ENCODE measurements around the gene TRIM65. TPM values are rescaled to one million over a fixed set of nuclear protein-coding genes. Genes with fewer than 3 reads are reported as not detected.

The TRIM65 gene
- total and polyA plus RNA-seq, 2 of the 13 experiments (the other 11 are each of a cell fraction or from before 2014, with no cell fraction given), result 10.3 to 22.4 TPM

DNA sequence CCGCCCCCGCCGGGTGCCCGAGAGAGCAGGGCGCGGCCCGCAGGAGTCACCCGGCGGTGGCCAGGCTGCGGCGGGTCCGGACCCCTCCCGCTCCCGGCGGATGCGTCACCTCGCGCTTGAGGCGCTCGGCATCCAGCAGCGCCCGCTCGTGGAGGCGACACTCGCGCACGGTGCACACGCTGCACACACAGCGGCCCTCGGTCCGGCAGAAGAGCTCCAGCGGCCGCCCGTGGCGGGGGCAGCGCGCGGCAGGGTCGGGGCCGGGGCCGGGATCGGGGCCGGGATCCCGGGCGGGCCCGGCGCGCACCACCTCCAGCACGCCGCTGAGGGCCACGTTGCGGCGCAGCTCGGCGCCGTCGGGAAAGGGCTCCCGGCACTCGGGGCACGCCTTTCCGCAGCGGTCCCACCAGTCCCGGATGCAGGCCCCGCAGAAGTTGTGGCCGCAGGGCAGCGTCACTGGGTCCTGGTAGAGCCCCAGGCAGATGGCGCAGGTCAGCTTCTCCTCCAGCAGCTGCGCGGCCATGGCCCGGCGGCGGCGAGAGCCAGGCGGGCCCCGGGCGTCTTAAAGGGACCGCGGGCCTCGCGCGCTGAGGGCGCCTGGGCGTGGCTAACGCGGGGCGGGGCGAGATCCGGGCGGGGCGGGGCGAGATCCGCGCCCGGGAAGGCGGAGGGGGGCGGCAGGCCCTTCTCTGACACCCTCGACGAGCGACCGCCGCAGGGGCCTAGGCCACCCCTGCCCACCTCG, at the start of gene TRIM65 (continued):
- TF ChIP-seq, protein P1, sequence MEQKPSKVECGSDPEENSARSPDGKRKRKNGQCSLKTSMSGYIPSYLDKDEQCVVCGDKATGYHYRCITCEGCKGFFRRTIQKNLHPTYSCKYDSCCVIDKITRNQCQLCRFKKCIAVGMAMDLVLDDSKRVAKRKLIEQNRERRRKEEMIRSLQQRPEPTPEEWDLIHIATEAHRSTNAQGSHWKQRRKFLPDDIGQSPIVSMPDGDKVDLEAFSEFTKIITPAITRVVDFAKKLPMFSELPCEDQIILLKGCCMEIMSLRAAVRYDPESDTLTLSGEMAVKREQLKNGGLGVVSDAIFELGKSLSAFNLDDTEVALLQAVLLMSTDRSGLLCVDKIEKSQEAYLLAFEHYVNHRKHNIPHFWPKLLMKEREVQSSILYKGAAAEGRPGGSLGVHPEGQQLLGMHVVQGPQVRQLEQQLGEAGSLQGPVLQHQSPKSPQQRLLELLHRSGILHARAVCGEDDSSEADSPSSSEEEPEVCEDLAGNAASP (CRISPR knock-in tag; IDR thresholded peaks at IDR 0.05; ENCODE audit: borderline replicate concordance), result no peak
- TF ChIP-seq DNMT1 (CRISPR knock-in tag; IDR thresholded peaks at IDR 0.05) (peak; percentile 51), ZFP41 (CRISPR knock-in tag; IDR thresholded peaks at IDR 0.05; ENCODE audit: borderline replicate concordance) (0 out of 2 replicates have a peak, but pooled peaks have one; percentile 15), PHF20 (CRISPR knock-in tag; IDR thresholded peaks at IDR 0.05) (peak; percentile 36; the same call in 1 of the 2 replicates), PITX1 (CRISPR knock-in tag; IDR thresholded peaks at IDR 0.05) (no peak), PCBP2 (optimal IDR thresholded peaks at IDR 0.05; ENCODE audit: low read depth, low read length, poor library complexity, severe bottlenecking) (no peak), ZNF343 (CRISPR knock-in tag; IDR thresholded peaks at IDR 0.05) (peak; percentile 32; the same call in 1 of the 2 replicates), SIN3B (IDR thresholded peaks at IDR 0.05; ENCODE audit: low read length) (0 out of 2 replicates have a peak, but pooled peaks have one; percentile 36), MAF1 (CRISPR knock-in tag; IDR thresholded peaks at IDR 0.05; ENCODE audit: borderline replicate concordance) (peak; percentile 49; the same call in 1 of the 2 replicates), SKI (IDR thresholded peaks at IDR 0.05; ENCODE audit: partially characterized antibody) (no peak), ZFP36 (IDR thresholded peaks at IDR 0.05; ENCODE audit: borderline replicate concordance, low read depth, low read length, partially characterized antibody) (no peak), ZNF496 (CRISPR knock-in tag; IDR thresholded peaks at IDR 0.05; ENCODE audit: insufficient replicate concordance) (no peak), MXI1 (IDR thresholded peaks at IDR 0.05; ENCODE audit: borderline replicate concordance, low read depth, low read length) (peak; percentile 60; the same call in 2 of the 3 replicates), FOSL1 (CRISPR knock-in tag; IDR thresholded peaks at IDR 0.05; ENCODE audit: borderline replicate concordance) (no peak)
- TF ChIP-seq, protein P2, sequence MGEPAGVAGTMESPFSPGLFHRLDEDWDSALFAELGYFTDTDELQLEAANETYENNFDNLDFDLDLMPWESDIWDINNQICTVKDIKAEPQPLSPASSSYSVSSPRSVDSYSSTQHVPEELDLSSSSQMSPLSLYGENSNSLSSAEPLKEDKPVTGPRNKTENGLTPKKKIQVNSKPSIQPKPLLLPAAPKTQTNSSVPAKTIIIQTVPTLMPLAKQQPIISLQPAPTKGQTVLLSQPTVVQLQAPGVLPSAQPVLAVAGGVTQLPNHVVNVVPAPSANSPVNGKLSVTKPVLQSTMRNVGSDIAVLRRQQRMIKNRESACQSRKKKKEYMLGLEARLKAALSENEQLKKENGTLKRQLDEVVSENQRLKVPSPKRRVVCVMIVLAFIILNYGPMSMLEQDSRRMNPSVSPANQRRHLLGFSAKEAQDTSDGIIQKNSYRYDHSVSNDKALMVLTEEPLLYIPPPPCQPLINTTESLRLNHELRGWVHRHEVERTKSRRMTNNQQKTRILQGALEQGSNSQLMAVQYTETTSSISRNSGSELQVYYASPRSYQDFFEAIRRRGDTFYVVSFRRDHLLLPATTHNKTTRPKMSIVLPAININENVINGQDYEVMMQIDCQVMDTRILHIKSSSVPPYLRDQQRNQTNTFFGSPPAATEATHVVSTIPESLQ (CRISPR knock-in tag; conservative IDR thresholded peaks at IDR 0.05), result no peak
- TF ChIP-seq, protein P3, sequence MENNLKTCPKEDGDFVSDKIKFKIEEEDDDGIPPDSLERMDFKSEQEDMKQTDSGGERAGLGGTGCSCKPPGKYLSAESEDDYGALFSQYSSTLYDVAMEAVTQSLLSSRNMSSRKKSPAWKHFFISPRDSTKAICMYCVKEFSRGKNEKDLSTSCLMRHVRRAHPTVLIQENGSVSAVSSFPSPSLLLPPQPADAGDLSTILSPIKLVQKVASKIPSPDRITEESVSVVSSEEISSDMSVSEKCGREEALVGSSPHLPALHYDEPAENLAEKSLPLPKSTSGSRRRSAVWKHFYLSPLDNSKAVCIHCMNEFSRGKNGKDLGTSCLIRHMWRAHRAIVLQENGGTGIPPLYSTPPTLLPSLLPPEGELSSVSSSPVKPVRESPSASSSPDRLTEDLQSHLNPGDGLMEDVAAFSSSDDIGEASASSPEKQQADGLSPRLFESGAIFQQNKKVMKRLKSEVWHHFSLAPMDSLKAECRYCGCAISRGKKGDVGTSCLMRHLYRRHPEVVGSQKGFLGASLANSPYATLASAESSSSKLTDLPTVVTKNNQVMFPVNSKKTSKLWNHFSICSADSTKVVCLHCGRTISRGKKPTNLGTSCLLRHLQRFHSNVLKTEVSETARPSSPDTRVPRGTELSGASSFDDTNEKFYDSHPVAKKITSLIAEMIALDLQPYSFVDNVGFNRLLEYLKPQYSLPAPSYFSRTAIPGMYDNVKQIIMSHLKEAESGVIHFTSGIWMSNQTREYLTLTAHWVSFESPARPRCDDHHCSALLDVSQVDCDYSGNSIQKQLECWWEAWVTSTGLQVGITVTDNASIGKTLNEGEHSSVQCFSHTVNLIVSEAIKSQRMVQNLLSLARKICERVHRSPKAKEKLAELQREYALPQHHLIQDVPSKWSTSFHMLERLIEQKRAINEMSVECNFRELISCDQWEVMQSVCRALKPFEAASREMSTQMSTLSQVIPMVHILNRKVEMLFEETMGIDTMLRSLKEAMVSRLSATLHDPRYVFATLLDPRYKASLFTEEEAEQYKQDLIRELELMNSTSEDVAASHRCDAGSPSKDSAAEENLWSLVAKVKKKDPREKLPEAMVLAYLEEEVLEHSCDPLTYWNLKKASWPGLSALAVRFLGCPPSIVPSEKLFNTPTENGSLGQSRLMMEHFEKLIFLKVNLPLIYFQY (CRISPR knock-in tag; IDR thresholded peaks at IDR 0.05; ENCODE audit: borderline replicate concordance), result no peak; the same call in 1 of the 2 replicates
- TF ChIP-seq, protein P4, sequence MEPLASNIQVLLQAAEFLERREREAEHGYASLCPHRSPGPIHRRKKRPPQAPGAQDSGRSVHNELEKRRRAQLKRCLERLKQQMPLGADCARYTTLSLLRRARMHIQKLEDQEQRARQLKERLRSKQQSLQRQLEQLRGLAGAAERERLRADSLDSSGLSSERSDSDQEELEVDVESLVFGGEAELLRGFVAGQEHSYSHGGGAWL (CRISPR knock-in tag; IDR thresholded peaks at IDR 0.05), result peak; percentile 67; the same call in 1 of the 2 replicates
- TF ChIP-seq, protein P5, sequence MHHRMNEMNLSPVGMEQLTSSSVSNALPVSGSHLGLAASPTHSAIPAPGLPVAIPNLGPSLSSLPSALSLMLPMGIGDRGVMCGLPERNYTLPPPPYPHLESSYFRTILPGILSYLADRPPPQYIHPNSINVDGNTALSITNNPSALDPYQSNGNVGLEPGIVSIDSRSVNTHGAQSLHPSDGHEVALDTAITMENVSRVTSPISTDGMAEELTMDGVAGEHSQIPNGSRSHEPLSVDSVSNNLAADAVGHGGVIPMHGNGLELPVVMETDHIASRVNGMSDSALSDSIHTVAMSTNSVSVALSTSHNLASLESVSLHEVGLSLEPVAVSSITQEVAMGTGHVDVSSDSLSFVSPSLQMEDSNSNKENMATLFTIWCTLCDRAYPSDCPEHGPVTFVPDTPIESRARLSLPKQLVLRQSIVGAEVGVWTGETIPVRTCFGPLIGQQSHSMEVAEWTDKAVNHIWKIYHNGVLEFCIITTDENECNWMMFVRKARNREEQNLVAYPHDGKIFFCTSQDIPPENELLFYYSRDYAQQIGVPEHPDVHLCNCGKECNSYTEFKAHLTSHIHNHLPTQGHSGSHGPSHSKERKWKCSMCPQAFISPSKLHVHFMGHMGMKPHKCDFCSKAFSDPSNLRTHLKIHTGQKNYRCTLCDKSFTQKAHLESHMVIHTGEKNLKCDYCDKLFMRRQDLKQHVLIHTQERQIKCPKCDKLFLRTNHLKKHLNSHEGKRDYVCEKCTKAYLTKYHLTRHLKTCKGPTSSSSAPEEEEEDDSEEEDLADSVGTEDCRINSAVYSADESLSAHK (CRISPR knock-in tag; IDR thresholded peaks at IDR 0.05; ENCODE audit: borderline replicate concordance), result no peak

Data from HepG2 (cell line).